ENCODE results near the gene CLDN11. TPM values are rescaled to one million over a fixed set of nuclear protein-coding genes. Genes with fewer than 3 reads are reported as not detected.

Gene CLDN11
- total RNA-seq, 2 experiments from 2014 or later = 0.32 to 0.34 TPM

GRCh38 chr3:170420307-170420821 is 1.7 kb downstream of the CLDN11 start:
- Histone ChIP-seq H3K4me3 (ENCODE audit: low read depth, low read length, poor library complexity, severe bottlenecking) (no peak overlapping the region), H3K4me1 (ENCODE audit: insufficient read depth, low read length, poor library complexity, severe bottlenecking) (no peaks in the 10 kb centered on the region), H3K27ac (ENCODE audit: low read depth, low read length, poor library complexity, severe bottlenecking) (no peak overlapping the region), H3K36me3 (ENCODE audit: insufficient read depth, low read length) (no peaks in the 10 kb centered on the region), H2AFZ (ENCODE audit: low read length) (no peak overlapping the region), H3K79me2 (ENCODE audit: insufficient read depth, low read depth, low read length) (no peaks in the 10 kb centered on the region), H3K9me3 (ENCODE audit: low read length) (no peaks in the 10 kb centered on the region), H3K4me2 (ENCODE audit: low read length) (no peak overlapping the region), H3K9me2 (ENCODE audit: insufficient read depth, low read length) (no peaks in the 10 kb centered on the region), H4K20me1 (ENCODE audit: insufficient read depth, low read length) (no peaks in the 10 kb centered on the region)
- DNase-seq (ENCODE audit: low spot score) = no peak
- BruUV-seq (replicated peaks) = no TSS peak
- intact Hi-C loops (cut with micrococcal nuclease; ENCODE audit: unreplicated experiment) = no loop called here
- TF ChIP-seq CTCF (conservative IDR thresholded peaks at IDR 0.05; ENCODE audit: low read length) (no peak), EZH2phosphoT487 (IDR thresholded peaks at IDR 0.05; ENCODE audit: borderline replicate concordance, low read depth, low read length) (no peak)
- ChIA-PET POLR2A (no interaction called here), CTCF (ENCODE audit: unreplicated experiment) (no interaction called here)

DNA sequence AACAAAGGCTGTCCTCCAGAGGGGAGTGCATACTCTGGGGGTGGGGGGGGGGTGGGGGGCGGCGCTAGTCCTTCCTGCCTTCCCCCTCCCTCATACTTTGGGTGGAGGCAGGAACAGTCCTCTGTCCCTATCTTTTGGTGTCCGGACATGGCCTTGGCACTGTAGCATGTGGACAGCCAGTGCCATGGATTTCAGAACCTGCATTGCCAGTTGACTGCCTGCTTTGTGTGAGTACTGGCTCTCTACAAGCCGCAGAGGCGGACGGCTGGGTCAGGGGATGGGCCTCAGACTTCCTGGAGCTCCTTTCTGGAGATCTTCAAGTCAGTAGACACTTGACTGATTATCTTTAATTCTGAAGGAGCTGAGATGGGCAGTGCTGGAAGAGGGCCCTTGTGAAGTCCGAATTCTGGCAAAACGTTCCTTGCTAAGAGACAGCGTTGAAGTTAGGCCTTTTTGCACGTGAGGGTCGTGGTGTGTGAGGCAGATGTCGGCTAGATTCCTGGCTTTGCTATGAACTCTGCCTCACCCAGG is 2.5 kb downstream of the CLDN11 start:
- Histone ChIP-seq H3K36me3 (ENCODE audit: insufficient read depth, low read length) (no peaks in the 10 kb centered on the region), H2AFZ (ENCODE audit: low read length) (no peak overlapping the region), H3K79me2 (ENCODE audit: insufficient read depth, low read depth, low read length) (no peaks in the 10 kb centered on the region), H3K4me3 (ENCODE audit: low read depth, low read length, poor library complexity, severe bottlenecking) (no peak overlapping the region), H3K27ac (ENCODE audit: low read depth, low read length, poor library complexity, severe bottlenecking) (no peak overlapping the region), H3K4me1 (ENCODE audit: insufficient read depth, low read length, poor library complexity, severe bottlenecking) (no peaks in the 10 kb centered on the region), H3K9me3 (ENCODE audit: low read length) (no peaks in the 10 kb centered on the region), H3K4me2 (ENCODE audit: low read length) (no peak overlapping the region), H4K20me1 (ENCODE audit: insufficient read depth, low read length) (no peaks in the 10 kb centered on the region), H3K9me2 (ENCODE audit: insufficient read depth, low read length) (no peaks in the 10 kb centered on the region)
- ChIA-PET CTCF (ENCODE audit: unreplicated experiment) (no interaction called here), POLR2A (no interaction called here)
- no TSS peak for BruUV-seq (replicated peaks)
- intact Hi-C loops (cut with micrococcal nuclease; ENCODE audit: unreplicated experiment) = no loop called here
- no peak for DNase-seq (ENCODE audit: low spot score)
- TF ChIP-seq EZH2phosphoT487 (IDR thresholded peaks at IDR 0.05; ENCODE audit: borderline replicate concordance, low read depth, low read length) = no peak
- no peak for TF ChIP-seq CTCF (conservative IDR thresholded peaks at IDR 0.05; ENCODE audit: low read length)

- no peaks in the 10 kb centered on the region for H3K4me1 ChIP-seq (ENCODE audit: insufficient read depth, low read length, poor library complexity, severe bottlenecking)
- H3K4me2 ChIP-seq (ENCODE audit: low read length) = no peak overlapping the region
- intact Hi-C loops (cut with micrococcal nuclease; ENCODE audit: unreplicated experiment) = no loop called here
- no peaks in the 10 kb centered on the region for H4K20me1 ChIP-seq (ENCODE audit: insufficient read depth, low read length)
- H3K4me3 ChIP-seq (ENCODE audit: low read depth, low read length, poor library complexity, severe bottlenecking) = no peak overlapping the region
- POLR2A ChIA-PET = no interaction called here
- H3K9me3 ChIP-seq (ENCODE audit: low read length) = no peaks in the 10 kb centered on the region
- CTCF ChIA-PET (ENCODE audit: unreplicated experiment) = no interaction called here
- no peak for DNase-seq (ENCODE audit: low spot score)
- H2AFZ ChIP-seq (ENCODE audit: low read length) = no peak overlapping the region
- H3K9me2 ChIP-seq (ENCODE audit: insufficient read depth, low read length) = no peaks in the 10 kb centered on the region
- H3K36me3 ChIP-seq (ENCODE audit: insufficient read depth, low read length) = no peaks in the 10 kb centered on the region
- TF ChIP-seq CTCF (conservative IDR thresholded peaks at IDR 0.05; ENCODE audit: low read length) (no peak), EZH2phosphoT487 (IDR thresholded peaks at IDR 0.05; ENCODE audit: borderline replicate concordance, low read depth, low read length) (no peak)
- H3K79me2 ChIP-seq (ENCODE audit: insufficient read depth, low read depth, low read length) = no peaks in the 10 kb centered on the region
- BruUV-seq (replicated peaks) = no TSS peak
- H3K27ac ChIP-seq (ENCODE audit: low read depth, low read length, poor library complexity, severe bottlenecking) = no peak overlapping the region
These were observed 3.1 kb downstream of the CLDN11 start for GRCh38 chr3:170421758-170422157.

Data from OCI-LY7 (cell line).